ENCODE measurements around the gene RABEP1. TPM values are rescaled to one million over a fixed set of nuclear protein-coding genes. Genes with fewer than 3 reads are reported as not detected.
A peak's percentile ranks its signal among the peaks of the same experiment; 100 is the strongest.

RABEP1 gene
- total RNA-seq, 3 donors from 2014 or later (not counting 1 experiment from before 2014, with no cell fraction given): 44.1 to 64.0 (median 44.2) TPM

DNA sequence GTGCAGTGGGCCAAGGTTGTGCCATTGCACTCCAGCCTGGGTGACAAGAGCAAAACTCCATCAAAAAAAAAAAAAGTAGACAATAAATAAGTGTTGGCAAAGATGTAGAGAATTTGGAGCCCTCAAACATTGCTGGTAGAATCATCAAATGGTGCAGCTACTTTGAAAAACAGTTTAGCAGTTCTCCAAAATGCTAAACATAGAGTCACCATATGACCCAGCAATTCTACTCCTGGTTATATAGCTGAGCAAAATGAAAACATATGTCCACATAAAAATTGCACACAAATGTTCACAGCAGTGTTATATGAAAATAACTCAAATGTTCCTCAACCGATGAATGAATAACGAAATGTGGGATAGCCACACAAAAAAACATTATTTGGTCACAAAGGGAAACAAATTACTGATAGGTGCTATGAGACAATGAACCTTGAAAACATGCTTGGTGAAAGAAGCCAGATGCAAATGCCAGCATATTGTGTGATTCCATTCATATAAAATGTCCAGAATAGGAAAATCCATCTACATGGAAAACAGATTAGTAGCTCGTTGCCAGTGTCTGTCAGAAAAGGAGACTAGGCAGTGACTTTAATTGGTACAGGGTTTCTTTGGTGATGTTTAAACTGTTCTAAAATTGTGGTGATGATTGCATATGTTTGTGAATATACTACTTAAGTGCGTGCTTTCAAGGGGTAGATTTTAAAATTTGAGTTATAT is 12.7 kb upstream of the RABEP1 start:
- TF ChIP-seq, protein P1, sequence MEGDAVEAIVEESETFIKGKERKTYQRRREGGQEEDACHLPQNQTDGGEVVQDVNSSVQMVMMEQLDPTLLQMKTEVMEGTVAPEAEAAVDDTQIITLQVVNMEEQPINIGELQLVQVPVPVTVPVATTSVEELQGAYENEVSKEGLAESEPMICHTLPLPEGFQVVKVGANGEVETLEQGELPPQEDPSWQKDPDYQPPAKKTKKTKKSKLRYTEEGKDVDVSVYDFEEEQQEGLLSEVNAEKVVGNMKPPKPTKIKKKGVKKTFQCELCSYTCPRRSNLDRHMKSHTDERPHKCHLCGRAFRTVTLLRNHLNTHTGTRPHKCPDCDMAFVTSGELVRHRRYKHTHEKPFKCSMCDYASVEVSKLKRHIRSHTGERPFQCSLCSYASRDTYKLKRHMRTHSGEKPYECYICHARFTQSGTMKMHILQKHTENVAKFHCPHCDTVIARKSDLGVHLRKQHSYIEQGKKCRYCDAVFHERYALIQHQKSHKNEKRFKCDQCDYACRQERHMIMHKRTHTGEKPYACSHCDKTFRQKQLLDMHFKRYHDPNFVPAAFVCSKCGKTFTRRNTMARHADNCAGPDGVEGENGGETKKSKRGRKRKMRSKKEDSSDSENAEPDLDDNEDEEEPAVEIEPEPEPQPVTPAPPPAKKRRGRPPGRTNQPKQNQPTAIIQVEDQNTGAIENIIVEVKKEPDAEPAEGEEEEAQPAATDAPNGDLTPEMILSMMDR (IDR thresholded peaks at IDR 0.05): no peak
- no peaks in the 10 kb centered on the region for H3K36me3 Mint-ChIP-seq

DNA sequence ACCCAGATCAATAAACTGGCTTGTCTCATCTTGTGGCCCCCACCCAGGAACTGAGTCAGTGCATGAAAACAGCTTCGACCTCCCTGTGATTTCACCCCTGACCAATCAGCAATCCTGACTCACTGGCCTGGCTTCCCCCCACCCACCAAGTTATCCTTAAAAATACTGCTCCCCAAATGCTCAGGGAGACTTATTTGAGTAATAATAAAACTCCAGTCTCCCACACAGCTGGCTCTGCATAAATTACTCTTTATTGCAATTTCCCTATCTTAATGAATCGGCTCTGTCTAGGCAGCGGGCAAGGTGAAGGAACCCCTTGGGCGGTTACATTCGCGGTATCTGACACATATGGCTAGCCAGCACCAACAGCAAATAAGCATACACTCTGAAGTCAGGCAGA is 9.8 kb upstream of the RABEP1 start:
- H3K27me3 Mint-ChIP-seq (ENCODE audit: low read depth in 2 of 2): no peaks in the 10 kb centered on the region
- Histone ChIP-seq H3K4me3 (ENCODE audit: low read length) (no peak overlapping the region), H3K27me3 (ENCODE audit: control insufficient read depth, insufficient read depth, low read length) (no peaks in the 10 kb centered on the region), H3K4me1 (ENCODE audit: control insufficient read depth, insufficient read depth, low read length) (no peaks in the 10 kb centered on the region), H3K9me3 (ENCODE audit: control insufficient read depth, insufficient read depth, low read length) (no peaks in the 10 kb centered on the region), H3K36me3 (ENCODE audit: control insufficient read depth, insufficient read depth, low read length) (no peaks in the 10 kb centered on the region), H3K27ac (ENCODE audit: low read length) (no peak overlapping the region)
- no peaks in the 10 kb centered on the region for H3K36me3 Mint-ChIP-seq
- DNase-seq (no peak), ATAC-seq (no peak)
- 66% methylated on average over 6 of the region's 6 CpGs for WGBS (ENCODE audit: insufficient coverage)
- H3K9me3 Mint-ChIP-seq: no peaks in the 10 kb centered on the region
- TF ChIP-seq, protein P1 (IDR thresholded peaks at IDR 0.05): no peak
- no peaks in the 10 kb centered on the region for H3K4me1 Mint-ChIP-seq
- H3K27ac Mint-ChIP-seq: no peak overlapping the region
- intact Hi-C loops (cut with micrococcal nuclease): no loop called here
- no peak overlapping the region for H3K4me3 Mint-ChIP-seq

More for the DNA sequence above, 12.7 kb upstream of the RABEP1 start:
- ATAC-seq (no peak), DNase-seq (no peak)
- no peaks in the 10 kb centered on the region for H3K4me1 Mint-ChIP-seq
- no peak overlapping the region for H3K27ac Mint-ChIP-seq
- Histone ChIP-seq H3K36me3 (ENCODE audit: control insufficient read depth, insufficient read depth, low read length) (no peaks in the 10 kb centered on the region), H3K4me3 (ENCODE audit: low read length) (no peak overlapping the region), H3K27ac (ENCODE audit: low read length) (no peak overlapping the region), H3K9me3 (ENCODE audit: control insufficient read depth, insufficient read depth, low read length) (no peaks in the 10 kb centered on the region), H3K27me3 (ENCODE audit: control insufficient read depth, insufficient read depth, low read length) (no peaks in the 10 kb centered on the region), H3K4me1 (ENCODE audit: control insufficient read depth, insufficient read depth, low read length) (no peaks in the 10 kb centered on the region)
- H3K27me3 Mint-ChIP-seq (ENCODE audit: low read depth in 2 of 2): no peaks in the 10 kb centered on the region
- no peaks in the 10 kb centered on the region for H3K9me3 Mint-ChIP-seq
- WGBS (ENCODE audit: insufficient coverage): 95% methylated on average over 3 of the region's 4 CpGs
- H3K4me3 Mint-ChIP-seq: no peak overlapping the region
- intact Hi-C loops (cut with micrococcal nuclease): no loop called here

DNA sequence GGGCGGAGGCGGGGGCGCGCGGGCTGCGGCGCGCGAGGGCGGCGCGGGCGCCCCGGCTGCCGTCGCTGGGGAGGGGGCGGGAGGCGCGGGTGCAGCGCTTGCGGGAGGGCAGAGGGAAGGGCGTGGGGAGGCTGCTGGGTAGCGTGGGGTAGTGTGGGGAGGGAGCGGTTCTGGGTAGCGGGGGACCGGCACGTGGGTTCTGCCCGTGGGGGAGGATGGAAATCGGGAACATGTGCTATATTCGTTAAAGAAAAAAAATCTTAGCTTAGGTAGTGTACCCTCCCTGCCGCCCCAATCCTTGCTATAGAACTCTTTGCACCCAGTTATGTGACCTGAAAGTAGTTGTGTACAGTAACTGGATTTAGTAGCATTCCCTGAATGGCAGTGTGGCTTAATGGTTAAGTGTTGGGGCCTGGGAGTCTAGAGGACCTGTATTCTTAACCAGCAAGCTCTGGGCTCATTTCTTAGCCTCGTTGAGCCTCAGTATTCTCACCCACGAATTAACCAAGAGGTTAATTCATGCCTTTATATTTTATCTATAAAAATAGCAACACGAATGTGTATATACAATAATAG is 646 bp downstream of the RABEP1 start:
- intact Hi-C loops (cut with micrococcal nuclease): loop anchor here (5.0 kb wide), 1 partner anchor 45 kb away; no protein-coding TSS in a partner anchor
- H3K4me1 ChIP-seq (ENCODE audit: control insufficient read depth, insufficient read depth, low read length): peaks cover 17% of the 10 kb centered on the region
- Mint-ChIP-seq H3K27me3 (ENCODE audit: low read depth in 2 of 2) (no peaks in the 10 kb centered on the region), H3K4me3 (peak overlapping the region; percentile 93), H3K9me3 (no peaks in the 10 kb centered on the region), H3K36me3 (no peaks in the 10 kb centered on the region), H3K4me1 (peaks cover 31 to 34% of the 10 kb centered on the region in 2 donors), H3K27ac (peak overlapping the region; percentile 81 to 87)
- peak overlapping the region; percentile 59 for H3K4me3 ChIP-seq (ENCODE audit: low read length)
- peak in 1 of 3 donors; percentile 44 for ATAC-seq
- TF ChIP-seq, protein P1 (IDR thresholded peaks at IDR 0.05): no peak
- no peaks in the 10 kb centered on the region for H3K9me3 ChIP-seq (ENCODE audit: control insufficient read depth, insufficient read depth, low read length)
- peak overlapping the region; percentile 48 for H3K27ac ChIP-seq (ENCODE audit: low read length)
- WGBS (ENCODE audit: insufficient coverage): under 1% methylated on average over 30 of the region's 34 CpGs
- H3K27me3 ChIP-seq (ENCODE audit: control insufficient read depth, insufficient read depth, low read length): no peaks in the 10 kb centered on the region
- no peak for DNase-seq
- no peaks in the 10 kb centered on the region for H3K36me3 ChIP-seq (ENCODE audit: control insufficient read depth, insufficient read depth, low read length)

Measured in natural killer cell (primary cell).